ENCODE data around the gene MEIS2.

MEIS2 gene

DNA sequence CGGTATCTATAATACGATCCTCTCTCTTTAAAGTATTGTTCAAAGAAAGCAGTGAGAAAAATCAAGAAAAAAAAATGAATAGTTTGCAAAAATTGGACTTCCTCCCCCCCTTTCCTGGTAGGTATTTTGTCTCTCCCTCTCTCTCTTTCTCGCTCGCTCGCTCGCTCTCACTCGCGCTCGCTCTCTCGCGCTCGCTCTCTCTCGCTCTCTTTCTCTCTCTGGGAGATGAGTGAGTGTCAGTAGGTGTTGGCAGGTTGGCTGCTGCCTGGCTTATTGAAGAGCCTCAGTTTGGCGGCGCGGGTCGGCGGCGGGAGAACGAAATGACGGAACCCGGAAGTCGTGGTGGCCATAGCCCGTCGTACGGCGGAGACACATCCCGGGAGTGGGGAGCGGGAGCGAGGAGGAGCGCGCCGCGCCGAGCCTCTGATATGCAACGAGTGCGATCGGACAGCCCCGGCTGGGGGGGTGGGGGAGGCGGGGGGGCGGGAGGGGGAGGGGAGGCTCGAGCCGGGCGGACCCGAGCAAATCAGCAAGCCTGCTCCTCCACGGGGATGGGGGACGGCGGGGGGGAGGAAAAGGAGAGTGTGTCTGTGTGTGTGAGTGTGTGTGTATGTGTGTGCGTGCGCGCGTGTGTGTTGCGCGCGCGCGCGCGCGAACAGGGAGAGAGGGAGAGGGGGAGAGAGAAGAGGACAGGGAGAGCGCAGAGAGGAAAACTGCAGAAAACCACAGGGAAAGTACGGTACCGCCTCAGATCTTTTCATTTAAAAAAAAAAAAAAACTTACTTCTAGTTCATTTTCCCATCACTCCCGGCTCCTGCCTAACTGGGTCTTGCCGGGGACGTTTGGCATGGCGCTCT is at the start of gene MEIS2:
TSS of gene MEIS2 (minus strand) at position 441 of the 857 bp plus-strand sequence. CDS start 1,083 bp downstream, outside the sequence.
- DNase-seq (ENCODE audit: low spot score): peak; percentile 95

DNA sequence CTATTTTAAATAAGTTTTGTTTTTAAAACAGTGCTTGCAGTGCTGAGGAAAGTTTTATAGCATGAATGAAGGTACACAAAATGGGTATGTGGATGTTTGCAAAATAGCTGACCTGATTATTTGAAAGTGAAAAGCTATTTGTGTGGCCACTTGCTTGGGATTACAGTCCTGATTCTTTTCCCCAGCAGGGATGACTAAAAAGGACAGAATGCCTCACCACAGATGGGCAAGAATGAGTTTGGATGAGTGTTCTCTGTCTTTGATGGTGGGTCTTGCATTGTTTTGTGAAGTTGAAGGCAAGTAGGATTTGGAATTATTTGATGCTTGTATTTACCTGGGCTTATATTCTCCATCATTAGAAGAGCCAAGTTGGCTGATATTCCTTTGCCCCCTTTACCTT is 48.8 kb upstream of the MEIS2 start:
- peak; percentile 27 for DNase-seq (ENCODE audit: low spot score)

DNA sequence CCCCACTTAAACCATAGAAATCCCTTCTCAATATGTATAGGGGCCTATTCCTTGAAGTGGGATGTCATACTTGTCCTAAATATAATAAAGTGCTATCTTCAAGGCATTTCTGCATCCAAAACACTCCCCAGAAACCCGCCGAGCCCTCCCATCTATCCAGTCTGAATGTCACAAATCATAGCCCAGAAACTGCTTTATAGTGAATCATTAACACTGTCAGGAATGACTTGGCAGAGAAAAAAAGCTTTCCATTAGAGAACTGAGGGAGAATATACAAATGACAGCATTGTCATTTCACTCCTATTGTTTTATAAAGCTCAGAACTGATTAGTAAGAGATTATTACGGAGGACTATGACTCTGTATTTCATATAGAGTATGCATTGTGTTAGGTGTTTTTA is 48.4 kb upstream of the MEIS2 start:
- DNase-seq (ENCODE audit: low spot score): no peak

DNA sequence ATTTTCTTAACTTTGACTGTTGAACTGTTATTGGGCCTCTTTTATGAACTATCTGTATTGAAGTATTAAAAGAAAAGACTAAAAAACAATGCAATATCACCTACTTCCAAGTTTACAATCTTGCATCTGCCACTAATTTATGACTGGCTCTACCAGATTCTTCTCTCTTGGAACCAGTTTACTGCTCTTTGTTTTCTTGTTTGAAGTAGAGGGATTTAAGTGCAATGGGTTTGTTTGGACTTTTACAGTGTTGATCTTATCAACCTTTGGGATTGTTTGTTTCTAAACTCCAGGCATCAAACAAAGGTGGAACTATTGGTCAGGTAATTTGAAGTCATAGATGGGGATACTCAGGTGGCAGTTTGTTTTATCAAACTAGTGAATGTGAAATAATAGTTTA is 43.0 kb upstream of the MEIS2 start:
- no peak for DNase-seq (ENCODE audit: low spot score)

DNA sequence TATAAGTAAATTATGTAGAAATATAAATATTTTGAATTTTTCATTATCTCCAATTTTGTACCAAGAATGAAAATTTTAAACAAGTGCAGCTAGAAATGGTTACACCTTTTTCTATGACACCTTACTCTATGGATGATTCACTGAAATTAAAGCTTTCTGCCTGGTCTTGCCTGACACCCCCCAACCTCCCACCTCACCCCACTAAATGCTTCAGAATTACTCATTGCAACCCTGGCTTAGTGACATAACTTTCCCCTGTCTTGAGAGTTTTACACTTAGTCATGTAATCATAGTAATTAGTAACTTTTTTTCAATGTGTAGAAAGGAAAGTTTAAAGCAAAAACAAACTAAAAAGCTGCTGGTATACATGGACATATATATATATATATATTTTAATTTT is 42.0 kb upstream of the MEIS2 start:
- no peak for DNase-seq (ENCODE audit: low spot score)

DNA sequence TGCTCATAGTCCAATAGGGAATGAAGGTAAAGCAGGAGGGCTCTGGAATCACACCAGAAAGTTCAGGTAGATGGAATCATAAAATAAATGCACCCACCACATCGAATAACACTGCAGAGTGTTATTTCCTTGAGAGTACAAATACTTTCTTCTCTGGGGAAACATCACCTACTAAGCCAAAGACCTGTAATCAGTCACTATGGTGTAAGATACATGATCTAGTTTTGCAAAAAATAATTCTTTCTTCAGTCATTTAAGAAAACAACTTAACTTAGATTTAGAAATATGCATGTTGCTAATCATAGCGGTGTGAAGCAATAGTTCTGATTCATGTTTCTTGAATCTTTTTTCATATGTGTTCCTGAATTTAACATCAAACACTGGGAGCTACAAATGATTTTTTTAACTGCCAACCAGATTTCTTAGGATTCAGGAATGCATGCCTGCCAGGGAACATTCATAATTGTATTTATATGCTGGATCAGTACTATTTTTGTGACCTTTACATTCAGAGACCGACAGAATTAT is 40.2 kb upstream of the MEIS2 start:
- no peak for DNase-seq (ENCODE audit: low spot score)

DNA sequence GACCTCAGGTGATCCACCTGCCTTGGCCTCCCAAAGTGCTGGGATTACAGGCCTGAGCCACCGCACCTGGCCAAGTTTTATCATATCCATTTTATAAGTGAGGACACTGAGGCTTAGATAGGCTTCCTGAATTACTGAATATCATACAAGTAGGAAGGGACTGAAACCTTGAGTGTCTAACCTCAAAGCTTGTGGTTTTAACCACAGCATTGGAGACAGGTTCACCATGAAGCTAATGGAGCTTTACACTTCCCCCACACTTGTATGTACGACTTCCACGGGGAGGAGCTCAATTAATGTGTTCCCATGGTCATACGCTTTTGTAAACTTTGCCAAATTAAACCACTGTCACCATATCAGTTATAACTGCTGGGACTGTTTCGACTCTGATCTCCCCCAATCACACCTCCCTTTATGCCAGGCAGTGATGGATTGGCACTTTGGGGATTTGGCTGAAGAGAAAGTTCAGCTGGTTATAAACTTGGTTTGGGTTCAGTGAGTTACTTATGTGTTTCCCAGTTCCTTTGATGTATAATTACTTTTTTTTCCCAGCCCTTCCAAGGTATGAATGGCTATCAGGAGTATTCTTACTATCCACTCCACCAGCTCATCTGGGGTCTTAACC is 38.4 kb upstream of the MEIS2 start:
- no peak for DNase-seq (ENCODE audit: low spot score)

DNA sequence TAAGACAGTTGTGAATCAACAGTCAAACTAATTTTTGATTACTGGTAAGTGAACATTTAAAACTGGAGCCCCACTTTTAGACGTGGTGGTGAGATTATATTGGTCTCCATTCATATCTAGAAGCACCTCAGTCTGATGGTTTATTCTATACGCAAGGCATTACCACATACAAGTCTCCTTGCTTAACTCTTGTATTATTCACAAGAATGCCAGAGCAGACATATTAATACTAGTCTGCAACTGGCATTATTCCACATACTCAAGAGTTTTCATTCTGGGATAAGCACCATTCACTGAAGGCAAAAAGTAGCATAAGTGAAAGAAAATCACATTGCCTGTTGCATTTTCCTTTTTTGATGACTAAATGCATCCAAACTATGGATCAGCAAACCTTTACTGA is 36.9 kb upstream of the MEIS2 start:
- no peak for DNase-seq (ENCODE audit: low spot score)

DNA sequence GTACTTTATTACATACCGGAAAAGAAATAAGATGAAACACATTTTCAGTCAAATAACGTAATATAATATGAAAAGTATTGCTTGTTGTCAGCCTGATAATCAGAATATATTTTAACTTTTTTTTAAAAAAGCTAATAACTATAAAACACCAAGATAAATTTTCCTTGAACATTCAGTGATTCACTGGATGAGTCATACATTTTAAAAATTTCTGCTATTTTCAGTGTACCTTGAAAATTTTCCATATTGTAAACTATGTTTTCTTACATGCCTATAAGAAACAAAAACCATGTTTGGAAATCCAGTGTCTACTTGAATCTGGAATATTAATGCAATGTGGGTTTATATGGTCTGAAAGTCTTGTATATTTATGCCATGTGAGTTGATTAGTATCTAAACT is 36.3 kb upstream of the MEIS2 start:
- no peak for DNase-seq (ENCODE audit: low spot score)

DNA sequence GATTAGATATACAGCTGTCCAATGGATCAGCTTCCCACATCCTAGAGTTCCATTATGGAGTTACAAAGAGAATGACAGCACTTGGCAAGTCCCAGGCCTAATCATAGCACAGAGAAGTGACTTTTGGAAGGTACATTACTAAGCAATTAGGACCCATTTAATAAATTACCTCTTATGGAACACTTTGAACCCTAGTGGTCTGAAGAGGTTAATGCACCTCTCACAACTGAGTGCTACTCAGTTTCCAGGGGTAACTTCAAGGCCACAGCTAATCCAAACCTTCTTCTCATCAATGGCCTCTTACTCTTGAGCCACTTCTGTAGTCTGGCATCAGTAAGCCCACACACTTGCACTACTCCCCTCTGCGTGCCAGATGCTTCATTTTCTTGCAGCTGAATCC is 34.9 kb upstream of the MEIS2 start:
- no peak for DNase-seq (ENCODE audit: low spot score)

DNA sequence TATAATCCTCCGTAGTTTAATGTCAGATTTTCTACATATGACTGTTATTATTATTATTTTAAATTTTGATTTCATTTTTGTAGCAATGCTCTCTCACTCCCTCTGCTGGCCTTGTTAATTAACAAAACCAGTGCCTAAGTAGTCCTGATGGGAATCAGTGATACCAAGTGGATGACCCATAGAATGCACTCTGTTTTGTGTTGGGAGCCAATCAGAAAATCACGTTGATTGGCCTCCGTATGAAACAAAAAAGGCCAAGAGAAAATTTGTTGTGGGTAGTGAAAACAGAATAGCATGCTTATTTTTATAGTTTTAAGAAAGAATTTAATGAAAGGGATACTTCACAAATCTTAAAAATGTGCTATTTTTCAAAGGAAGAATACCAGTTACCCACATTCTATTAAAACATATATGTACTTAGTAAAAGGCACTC is 34.4 kb upstream of the MEIS2 start:
- DNase-seq (ENCODE audit: low spot score): peak; percentile 61

DNA sequence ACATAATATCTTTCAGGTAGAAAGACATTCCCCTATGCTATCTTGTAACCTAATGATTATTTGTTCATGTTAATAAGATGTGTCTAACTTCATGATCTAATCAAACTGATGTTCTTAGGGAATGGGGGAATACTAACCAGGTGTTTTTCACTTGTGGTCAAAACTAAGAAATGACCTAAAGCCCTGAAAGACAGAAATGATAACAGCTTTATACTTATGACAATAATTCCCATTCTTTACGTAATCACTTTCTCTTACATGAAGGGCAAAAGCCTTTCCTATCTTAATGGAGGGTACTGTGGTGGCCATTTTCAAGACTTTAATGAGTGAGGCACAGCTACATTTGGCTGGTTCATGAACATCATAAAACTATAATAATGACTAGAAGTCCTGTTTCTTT is 33.9 kb upstream of the MEIS2 start:
- no peak for DNase-seq (ENCODE audit: low spot score)

DNA sequence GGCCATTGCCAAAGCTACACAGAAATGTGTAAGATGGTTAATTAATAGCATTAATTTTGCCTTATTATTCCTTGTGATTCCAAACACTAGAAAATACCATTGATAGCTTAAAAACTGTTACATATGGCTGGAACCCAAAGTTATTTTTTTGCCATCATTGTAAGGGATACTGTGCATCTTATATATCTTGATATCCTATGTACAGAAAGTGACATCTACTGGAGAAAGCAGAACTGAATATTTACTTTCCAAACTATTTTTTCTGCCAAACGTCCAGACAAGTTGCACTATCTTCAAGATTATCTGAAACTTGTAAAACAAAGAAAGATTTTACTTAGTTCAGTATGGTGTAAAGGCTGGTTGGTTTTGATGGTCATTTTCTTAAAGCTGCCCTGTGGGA is 33.3 kb upstream of the MEIS2 start:
- DNase-seq (ENCODE audit: low spot score): no peak

DNA sequence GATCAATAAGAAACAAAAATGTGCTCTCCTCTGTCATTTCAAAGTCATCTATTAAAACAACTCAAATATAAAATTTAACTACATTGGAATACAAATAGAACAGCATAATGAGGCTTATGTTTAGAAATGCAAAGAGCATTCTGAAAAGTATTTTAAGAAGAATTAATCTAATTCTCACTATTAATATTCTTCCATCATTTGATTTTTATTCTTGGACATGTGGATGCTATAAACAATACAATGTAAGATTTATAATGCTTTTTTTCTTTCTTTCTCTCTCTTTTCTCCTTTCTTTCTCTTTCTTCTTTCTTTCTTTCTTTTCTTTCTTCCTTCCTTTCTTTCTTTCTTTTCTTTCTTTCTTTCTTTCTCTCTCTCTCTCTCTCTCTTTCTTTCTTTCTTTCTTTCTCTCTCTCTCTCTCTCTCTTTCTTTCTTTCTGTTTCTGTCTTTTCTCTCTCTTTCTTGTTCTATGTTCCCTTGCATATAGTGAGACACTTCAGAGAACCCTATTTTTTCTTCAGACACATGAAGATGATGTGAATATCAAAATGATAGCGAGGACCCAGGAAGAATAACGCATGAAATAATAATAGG is 32.6 kb upstream of the MEIS2 start:
- DNase-seq (ENCODE audit: low spot score): no peak

DNA sequence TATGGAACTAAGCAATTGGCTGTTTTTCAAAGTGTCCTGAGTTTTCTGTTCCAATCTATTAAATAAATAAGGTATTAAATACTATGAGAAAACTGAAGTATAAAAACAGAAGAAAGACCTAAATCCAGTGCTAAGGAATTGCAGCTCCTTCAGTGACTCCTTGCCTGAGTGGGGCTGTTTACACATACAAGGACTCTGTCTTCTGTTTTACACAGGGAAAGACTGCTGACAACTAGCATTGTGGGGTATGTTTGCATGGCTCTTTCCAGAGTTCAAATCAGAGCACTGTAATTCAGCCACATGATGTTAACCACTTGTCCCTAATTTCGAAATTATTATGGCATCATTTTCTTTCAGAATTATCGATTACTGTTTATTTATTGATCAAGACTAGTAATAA is 31.3 kb upstream of the MEIS2 start:
- DNase-seq (ENCODE audit: low spot score): no peak

DNA sequence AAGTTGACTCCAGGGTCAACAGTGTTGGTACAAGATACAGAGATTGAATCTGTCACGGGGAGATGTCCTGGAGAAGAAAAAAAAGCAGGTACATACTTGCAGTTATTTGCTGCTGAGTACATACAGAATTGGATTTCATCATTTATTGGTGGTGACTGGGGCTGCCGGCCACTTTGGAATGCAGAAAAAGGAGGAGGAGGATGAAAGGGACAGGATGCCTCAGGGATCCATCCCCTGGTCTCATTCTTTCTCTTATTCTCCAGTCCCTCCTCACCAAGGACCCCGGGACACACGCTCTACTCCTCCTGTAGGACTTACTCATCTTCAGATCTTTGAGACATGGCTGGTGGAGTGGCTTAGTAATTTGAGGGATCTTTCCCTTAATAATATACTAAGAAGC is 30.0 kb upstream of the MEIS2 start:
- no peak for DNase-seq (ENCODE audit: low spot score)

DNA sequence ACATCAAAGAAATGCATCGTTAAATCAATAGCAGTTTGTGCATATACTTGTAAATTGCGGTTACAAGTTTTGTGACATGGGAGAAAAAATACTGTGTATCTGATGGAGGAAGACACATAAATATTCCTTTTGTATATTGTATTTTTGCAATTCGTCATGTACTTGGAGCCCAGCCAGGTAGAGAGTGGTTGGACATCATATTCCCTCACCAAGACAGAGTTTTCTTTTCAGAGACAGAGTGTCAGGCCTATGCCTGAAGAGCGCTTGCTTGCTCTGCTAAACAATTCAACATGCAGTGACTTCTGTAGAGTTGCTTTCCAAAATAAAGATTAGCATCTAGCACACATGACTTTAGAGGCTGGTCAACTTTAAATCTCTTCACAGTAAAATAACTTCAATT is 24.8 kb upstream of the MEIS2 start:
- DNase-seq (ENCODE audit: low spot score): no peak

DNA sequence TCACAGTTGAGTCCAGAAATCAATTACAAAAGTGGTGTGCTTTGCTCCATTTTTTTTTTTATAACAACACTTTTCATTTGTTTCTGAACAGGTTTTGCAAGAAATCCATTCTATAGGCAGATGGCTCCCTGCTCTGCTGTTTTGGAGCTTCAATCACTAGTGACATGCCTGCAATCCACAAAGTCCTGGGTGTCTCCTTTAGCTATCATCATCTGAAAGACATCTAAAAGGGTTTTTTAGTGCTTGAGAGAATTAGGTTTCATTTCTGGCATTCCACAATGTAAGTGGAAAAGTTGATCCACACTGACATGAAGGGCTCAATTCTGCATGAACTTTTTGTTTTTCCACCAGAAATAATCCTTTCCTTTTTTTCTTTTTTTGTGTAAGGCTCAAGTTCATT is 24.0 kb upstream of the MEIS2 start:
- DNase-seq (ENCODE audit: low spot score): no peak

DNA sequence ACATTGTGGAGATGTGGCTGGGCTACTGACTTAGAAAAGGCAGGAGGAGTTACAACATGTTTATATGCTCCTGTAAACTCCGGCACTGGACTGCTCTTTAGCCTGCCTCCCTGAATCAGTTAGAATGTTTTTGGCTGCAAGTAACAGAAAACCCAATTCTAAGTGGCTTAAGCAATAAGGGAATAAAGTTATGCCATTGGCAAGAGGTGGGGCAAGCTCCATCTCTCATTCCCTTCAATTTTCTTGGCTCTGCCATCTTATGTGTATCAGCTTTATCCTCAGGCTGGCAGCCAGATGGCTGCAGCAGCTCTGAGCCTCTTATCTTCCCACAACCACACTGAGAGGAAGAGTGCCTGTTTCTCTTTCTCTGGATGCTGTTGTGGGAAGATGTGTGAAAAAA is 22.4 kb upstream of the MEIS2 start:
- no peak for DNase-seq (ENCODE audit: low spot score)

DNA sequence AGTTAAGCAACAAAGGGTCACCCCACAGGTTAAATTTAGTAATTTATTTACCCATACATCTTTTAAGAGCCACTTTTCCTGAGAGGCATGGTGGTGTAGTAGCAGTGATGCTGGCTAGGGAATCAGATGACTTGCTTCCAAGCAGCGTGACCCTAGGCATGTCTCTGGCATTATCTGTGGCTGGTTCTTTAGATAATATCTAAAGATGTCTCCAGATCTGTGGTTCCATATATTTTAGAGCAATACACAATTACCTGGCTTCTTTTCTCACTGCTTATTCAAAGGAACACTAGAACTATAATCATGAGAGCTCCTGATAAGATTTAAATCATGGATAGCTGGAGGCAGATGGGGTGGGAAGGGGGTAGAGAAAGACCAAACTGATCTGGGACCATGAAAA is 21.1 kb upstream of the MEIS2 start:
- DNase-seq (ENCODE audit: low spot score): no peak

DNA sequence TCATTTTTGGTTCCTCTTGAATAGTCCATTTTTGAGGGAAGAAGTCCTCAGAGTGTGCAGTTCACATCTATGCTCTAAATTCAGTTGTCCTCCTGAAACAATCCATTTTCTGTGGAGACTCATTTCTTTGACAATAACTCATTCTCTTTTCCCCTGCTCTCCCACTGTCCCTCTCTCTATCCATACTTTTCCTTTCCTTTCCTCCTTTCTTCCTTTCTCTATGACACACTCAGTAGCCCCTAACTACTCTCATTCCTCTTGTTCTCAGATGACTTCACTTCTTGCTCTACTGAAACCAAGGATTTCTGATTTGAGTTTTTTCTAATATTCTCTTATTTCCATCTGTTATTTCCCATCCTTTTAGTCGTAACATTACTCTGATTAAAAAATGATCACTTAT is 16.7 kb upstream of the MEIS2 start:
- no peak for DNase-seq (ENCODE audit: low spot score)

DNA sequence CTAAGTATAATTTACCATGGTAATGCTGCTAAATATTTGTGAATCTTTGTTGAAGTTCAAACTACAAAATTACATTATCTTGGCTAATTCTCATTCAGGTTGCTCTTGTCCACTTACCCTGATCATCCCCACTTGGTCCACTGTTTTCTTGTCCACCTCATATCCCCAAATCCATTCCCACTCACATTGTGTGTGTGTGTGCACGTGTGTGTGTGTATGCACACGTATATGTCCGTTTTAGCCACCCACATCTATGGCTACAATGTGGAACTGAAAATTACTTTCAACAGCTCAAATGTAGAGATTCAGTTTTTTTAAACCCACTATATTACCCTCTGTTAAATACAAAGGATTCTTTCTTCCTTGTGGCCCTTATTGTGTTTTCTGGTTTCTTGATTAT is 15.2 kb upstream of the MEIS2 start:
- DNase-seq (ENCODE audit: low spot score): no peak
